Body of pancreas (tissue), 4 donors: ENCODE measurements around the gene ATP8A2. TPM values are rescaled to one million over a fixed set of nuclear protein-coding genes. Genes with fewer than 3 reads are reported as not detected.

Experiments
- ATAC-seq: fragments of 150-250 bp; one replicate; pipeline ENCODE4 v1.9.1; 2016
- DNase-seq, 4 donors: peaks; one replicate each; pipeline ENCODE4 v3.0.0-alpha.2; 2019
- H3K27ac ChIP-seq, 4 donors: fragments of 200-600 bp; sonication (generic); 1 replicate in 3 of 4; 2 replicates in 1 of 4; pipeline versions ENCODE4 v1.5.1 to v1.6.1; 2016 to 2019; ENCODE audit warnings: mild to moderate bottlenecking in 1 of 4, mixed read lengths in 1 of 4, moderate library complexity in 1 of 4
- H3K27me3 ChIP-seq, 2 donors: fragments of 200-600 bp; sonication (generic); one replicate each; pipeline ENCODE4 v1.6.0; 2016; ENCODE audit warnings: mild to moderate bottlenecking in 1 of 2
- H3K36me3 ChIP-seq, 2 donors: fragments of 200-600 bp; sonication (generic); replicated peaks in 1 of 2; 2 replicates each; pipeline ENCODE4 v1.5.1; 2016; ENCODE audit warnings: low read depth in 2 of 2; ENCODE audit not compliant: insufficient read depth in 1 of 2
- H3K4me1 ChIP-seq: fragments of 200-600 bp; sonication (generic); one replicate; pipeline ENCODE4 v1.6.0; 2016
- H3K4me3 ChIP-seq, 2 donors: fragments of 200-600 bp; sonication (generic); 1 replicate in 1 of 2; 2 replicates in 1 of 2; pipeline ENCODE4 v1.5.1; 2016 to 2019
- H3K9me3 ChIP-seq, 3 donors: fragments of 200-600 bp; sonication (generic); 1 replicate in 2 of 3; 2 replicates in 1 of 3; pipeline ENCODE4 v1.5.1; 2016
- POLR2A ChIP-seq, 3 donors: fragments of 450-650 bp; IDR thresholded peaks; one replicate each; pipeline ENCODE4 v1.6.1; 2016; ENCODE audit warnings: antibody characterized with exemption in 3 of 3, mild to moderate bottlenecking in 2 of 3
- WGBS, 2 donors: methylation state at CpG; one replicate each; pipeline ENCODE4 v1.1.5; 2017; 5-methylcytosine and 5-hydroxymethylcytosine counted together
- intact Hi-C: fragments of 100-400 bp; cut with DNase I; formaldehyde crosslinking; loops from one replicate; pipeline ENCODE4 v1.15.1; 2023
- total RNA-seq, 2 donors: library from RNA; depleted of rRNA; stranded (reverse); fragments of >200 nt; gene quantifications; one replicate each; pipeline ENCODE4 v1.1.0, GENCODE V29; 2016
- TF ChIP-seq, protein P1 (sequence below), 7 experiments: fragments of 450-650 bp in 4 of 7; fragments of 200-600 bp in 3 of 7; sonication (generic) in 3 of 7; IDR thresholded peaks; one replicate each; pipeline ENCODE4 v1.5.1; 2016 to 2019; ENCODE audit warnings: antibody characterized with exemption in 7 of 7

Gene ATP8A2
- total RNA-seq, 2 donors from 2014 or later, result under 0.01 TPM; not detected in 1

DNA sequence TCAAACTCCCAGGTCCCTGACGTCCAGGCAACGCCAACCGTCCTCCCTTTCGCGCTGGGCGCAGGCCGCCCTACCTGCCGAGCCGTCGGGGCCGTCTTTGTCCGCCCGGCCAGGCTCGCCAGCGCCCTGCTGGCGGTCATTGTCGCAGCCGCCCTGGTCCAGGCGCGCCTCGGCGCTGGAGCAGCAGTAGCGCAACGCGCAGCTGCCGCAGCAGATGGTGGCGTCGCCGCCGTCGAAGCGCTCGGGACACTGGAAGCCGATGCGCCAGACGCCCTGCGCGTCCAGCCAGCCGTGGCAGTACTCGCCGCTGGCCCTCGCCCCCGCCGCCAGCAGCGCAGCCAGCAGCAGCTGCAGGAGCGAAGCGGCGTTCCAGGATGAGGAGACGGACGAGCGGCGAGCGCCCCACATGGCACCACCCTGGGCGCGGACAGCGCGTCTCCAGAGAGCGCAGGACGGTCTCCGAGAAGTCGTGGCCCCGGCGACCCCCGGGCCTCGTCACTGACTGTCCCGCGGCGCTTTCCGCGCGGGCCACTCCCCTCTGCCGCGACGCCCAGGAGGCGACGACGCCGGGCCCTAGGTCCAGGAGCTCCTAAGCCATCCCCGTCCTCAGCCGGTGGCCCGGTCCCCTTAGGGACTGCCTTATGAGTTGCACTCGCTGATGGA, 678.9 kb downstream of the ATP8A2 start:
- Histone ChIP-seq H3K4me3 (no peak overlapping the region), H3K36me3 (no peaks in the 10 kb centered on the region), H3K4me1 (peaks cover 25% of the 10 kb centered on the region), H3K9me3 (no peaks in the 10 kb centered on the region), H3K27me3 (no peaks in the 10 kb centered on the region), H3K27ac (no peak overlapping the region)
- TF ChIP-seq, protein P1, sequence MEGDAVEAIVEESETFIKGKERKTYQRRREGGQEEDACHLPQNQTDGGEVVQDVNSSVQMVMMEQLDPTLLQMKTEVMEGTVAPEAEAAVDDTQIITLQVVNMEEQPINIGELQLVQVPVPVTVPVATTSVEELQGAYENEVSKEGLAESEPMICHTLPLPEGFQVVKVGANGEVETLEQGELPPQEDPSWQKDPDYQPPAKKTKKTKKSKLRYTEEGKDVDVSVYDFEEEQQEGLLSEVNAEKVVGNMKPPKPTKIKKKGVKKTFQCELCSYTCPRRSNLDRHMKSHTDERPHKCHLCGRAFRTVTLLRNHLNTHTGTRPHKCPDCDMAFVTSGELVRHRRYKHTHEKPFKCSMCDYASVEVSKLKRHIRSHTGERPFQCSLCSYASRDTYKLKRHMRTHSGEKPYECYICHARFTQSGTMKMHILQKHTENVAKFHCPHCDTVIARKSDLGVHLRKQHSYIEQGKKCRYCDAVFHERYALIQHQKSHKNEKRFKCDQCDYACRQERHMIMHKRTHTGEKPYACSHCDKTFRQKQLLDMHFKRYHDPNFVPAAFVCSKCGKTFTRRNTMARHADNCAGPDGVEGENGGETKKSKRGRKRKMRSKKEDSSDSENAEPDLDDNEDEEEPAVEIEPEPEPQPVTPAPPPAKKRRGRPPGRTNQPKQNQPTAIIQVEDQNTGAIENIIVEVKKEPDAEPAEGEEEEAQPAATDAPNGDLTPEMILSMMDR (IDR thresholded peaks at IDR 0.05), result peak in 1 of 7 experiments; percentile 13
- no peak for TF ChIP-seq POLR2A (IDR thresholded peaks at IDR 0.05)
- ATAC-seq (peak; percentile 12), DNase-seq (peak in 2 of 4 donors; percentile 12 to 21)
- intact Hi-C loops, result no loop called here
- 0 to 4% methylated on average over 4 to 80 of the region's 82 CpGs for WGBS, 2 donors

- peak overlapping the region in 1 of 2 donors; percentile 21 for H3K4me3 ChIP-seq
- H3K27ac ChIP-seq, result no peak overlapping the region
- no peaks in the 10 kb centered on the region for H3K36me3 ChIP-seq
- WGBS, 2 donors, result 2% methylated on average over 45 of the region's 45 CpGs; no CpG with 5 or more reads in 1 of the 2 donors
- H3K9me3 ChIP-seq, result no peaks in the 10 kb centered on the region
- H3K27me3 ChIP-seq, result no peaks in the 10 kb centered on the region
- TF ChIP-seq, protein P1 (IDR thresholded peaks at IDR 0.05), result no peak
- no peak for TF ChIP-seq POLR2A (IDR thresholded peaks at IDR 0.05)
- DNase-seq, result peak in 1 of 4 donors; percentile 10
- intact Hi-C loops, result no loop called here
- ATAC-seq, result peak; percentile 8
- peaks cover 25% of the 10 kb centered on the region for H3K4me1 ChIP-seq
These were observed 679.5 kb downstream of the ATP8A2 start for GRCh38 chr13:26051231-26051656.

DNA sequence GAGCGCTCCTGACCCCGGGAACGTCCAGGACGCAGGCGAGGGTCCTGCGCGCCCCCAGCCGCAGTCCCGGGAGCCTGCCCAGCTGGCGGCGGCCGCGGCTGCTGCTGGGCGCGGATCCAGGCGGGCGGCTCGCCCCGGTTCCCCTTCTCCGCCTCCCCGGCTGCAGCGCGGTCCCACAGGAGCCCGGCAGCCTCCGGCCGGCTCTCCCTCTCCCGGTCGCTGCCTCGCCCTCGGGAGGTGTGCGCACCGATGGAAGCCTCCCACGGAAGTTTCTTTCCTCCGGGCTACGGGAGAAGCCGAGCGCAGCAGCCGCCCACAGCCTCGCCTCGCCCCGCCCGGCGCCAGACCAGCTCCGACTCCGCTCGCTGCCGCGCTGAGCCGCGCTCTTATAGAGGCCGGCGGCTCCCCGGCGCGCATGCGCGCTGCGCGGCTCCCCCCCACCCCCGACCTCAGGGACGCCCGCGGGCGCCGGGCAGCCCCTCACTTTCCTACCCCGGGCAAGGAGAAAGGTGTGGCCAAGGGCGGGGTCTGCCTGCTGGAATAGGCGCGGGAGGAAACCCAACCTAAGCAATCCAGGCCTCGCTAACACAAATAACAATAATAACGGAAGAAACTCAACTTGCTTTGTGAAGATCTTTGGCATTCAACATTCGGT, 680.0 kb downstream of the ATP8A2 start, which contains the start of gene SHISA2:
Gene SHISA2, minus strand, starts transcription at position 360 of the 655 bp plus-strand sequence. CDS start 1,041 bp downstream, outside the sequence.
- TF ChIP-seq POLR2A (IDR thresholded peaks at IDR 0.05), result peak; percentile 51 to 65 (median 62)
- TF ChIP-seq, protein P1 (IDR thresholded peaks at IDR 0.05), result no peak
- DNase-seq (peak; percentile 15 to 68 (median 30)), ATAC-seq (peak; percentile 79)
- intact Hi-C loops, result no loop called here
- Histone ChIP-seq H3K4me3 (peak within 1 kb of the TSS in 1 of 2 donors; percentile 21), H3K9me3 (no peaks in the 10 kb centered on the region), H3K27me3 (no peaks in the 10 kb centered on the region), H3K4me1 (peaks cover 25% of the 10 kb centered on the region), H3K27ac (peak within 1 kb of the TSS in 1 of 4 donors; percentile 21), H3K36me3 (no peaks in the 10 kb centered on the region)
- WGBS, 2 donors, result 1 to 7% methylated on average over 12 to 64 of the region's 72 CpGs

- Histone ChIP-seq H3K27me3 (no peaks in the 10 kb centered on the region), H3K36me3 (no peaks in the 10 kb centered on the region), H3K9me3 (no peaks in the 10 kb centered on the region), H3K4me1 (peaks cover 25% of the 10 kb centered on the region), H3K4me3 (no peak overlapping the region), H3K27ac (no peak overlapping the region)
- no peak for DNase-seq
- 50 to 56% methylated on average over 10 of the region's 10 CpGs for WGBS, 2 donors
- TF ChIP-seq POLR2A (IDR thresholded peaks at IDR 0.05), result no peak
- TF ChIP-seq, protein P1 (IDR thresholded peaks at IDR 0.05), result no peak
- intact Hi-C loops, result no loop called here
- ATAC-seq, result no peak
These were observed 680.6 kb downstream of the ATP8A2 start for GRCh38 chr13:26052337-26052736.
